D721Med (cell line): Measurements from ENCODE around the gene ACVR1.

Source experiments
- DNase-seq: peaks from one replicate; pipeline ENCODE4 v3.0.0; 2011; ENCODE audit warnings: low spot score; ENCODE audit not compliant: insufficient read length
- FAIRE-seq: peaks from 2 replicates; lab custom pipeline; 2011; peaks lifted over from hg19 to GRCh38; lab: Jason Lieb, UNC
- TF ChIP-seq, protein P1 (sequence below): IDR thresholded peaks from 2 replicates; pipeline ENCODE4 v1.5.1; 2012; ENCODE audit warnings: mild to moderate bottlenecking, control low read depth; ENCODE audit not compliant: insufficient read depth; ENCODE audit errors: missing control alignments

The ACVR1 gene

DNA sequence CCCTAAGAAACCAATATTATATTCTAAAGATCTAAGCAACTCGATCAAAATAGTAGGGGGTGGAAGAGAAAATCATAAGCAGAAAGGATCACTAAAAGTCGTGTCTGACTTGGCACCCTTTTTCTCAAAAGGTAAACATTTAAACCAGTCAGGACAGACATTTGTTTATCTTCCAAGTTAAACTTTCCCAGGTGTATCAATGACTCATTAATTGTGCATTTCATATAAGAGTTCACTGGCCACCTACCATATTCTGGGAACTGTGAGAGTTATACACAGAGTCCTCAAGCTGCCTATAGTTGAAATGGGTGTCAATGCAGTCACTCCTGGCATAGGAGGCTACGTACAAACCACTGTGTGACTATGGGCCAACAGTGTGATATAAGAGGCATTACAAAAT lies 4.8 kb upstream of the ACVR1 start:
- FAIRE-seq: no peak

GRCh38 chr2:157877761-157878400 lies 1.8 kb upstream of the ACVR1 start:
- TF ChIP-seq, protein P1, sequence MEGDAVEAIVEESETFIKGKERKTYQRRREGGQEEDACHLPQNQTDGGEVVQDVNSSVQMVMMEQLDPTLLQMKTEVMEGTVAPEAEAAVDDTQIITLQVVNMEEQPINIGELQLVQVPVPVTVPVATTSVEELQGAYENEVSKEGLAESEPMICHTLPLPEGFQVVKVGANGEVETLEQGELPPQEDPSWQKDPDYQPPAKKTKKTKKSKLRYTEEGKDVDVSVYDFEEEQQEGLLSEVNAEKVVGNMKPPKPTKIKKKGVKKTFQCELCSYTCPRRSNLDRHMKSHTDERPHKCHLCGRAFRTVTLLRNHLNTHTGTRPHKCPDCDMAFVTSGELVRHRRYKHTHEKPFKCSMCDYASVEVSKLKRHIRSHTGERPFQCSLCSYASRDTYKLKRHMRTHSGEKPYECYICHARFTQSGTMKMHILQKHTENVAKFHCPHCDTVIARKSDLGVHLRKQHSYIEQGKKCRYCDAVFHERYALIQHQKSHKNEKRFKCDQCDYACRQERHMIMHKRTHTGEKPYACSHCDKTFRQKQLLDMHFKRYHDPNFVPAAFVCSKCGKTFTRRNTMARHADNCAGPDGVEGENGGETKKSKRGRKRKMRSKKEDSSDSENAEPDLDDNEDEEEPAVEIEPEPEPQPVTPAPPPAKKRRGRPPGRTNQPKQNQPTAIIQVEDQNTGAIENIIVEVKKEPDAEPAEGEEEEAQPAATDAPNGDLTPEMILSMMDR: no peak
- FAIRE-seq: no peak

More for the DNA sequence above, 4.8 kb upstream of the ACVR1 start:
- no peak for DNase-seq
- TF ChIP-seq, protein P1: no peak

DNA sequence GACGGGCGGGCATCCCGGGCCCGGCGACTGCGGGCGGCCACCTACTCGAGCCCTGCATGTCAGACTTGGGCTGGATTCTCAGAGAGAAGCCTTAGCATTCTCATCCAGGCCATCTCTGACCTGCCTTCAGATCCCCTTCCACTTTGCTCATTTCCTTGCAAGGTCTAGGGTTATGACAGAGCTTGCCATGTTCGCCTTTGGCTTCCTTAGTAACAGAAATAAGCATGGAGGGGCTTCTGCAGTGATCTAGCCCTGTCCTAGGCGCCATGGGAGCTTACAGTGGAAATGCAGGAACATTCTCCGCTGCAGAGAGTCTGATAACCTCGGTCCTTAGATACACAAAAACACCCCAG lies 632 bp upstream of the ACVR1 start:
- FAIRE-seq (no peak), DNase-seq (no peak)
- TF ChIP-seq, protein P1: no peak

More at GRCh38 chr2:157877761-157878400, 1.8 kb upstream of the ACVR1 start:
- no peak for DNase-seq

- TF ChIP-seq, protein P1: no peak
- FAIRE-seq (no peak), DNase-seq (no peak)
Observed at GRCh38 chr2:157875641-157876065, 477 bp downstream of the ACVR1 start.

DNA sequence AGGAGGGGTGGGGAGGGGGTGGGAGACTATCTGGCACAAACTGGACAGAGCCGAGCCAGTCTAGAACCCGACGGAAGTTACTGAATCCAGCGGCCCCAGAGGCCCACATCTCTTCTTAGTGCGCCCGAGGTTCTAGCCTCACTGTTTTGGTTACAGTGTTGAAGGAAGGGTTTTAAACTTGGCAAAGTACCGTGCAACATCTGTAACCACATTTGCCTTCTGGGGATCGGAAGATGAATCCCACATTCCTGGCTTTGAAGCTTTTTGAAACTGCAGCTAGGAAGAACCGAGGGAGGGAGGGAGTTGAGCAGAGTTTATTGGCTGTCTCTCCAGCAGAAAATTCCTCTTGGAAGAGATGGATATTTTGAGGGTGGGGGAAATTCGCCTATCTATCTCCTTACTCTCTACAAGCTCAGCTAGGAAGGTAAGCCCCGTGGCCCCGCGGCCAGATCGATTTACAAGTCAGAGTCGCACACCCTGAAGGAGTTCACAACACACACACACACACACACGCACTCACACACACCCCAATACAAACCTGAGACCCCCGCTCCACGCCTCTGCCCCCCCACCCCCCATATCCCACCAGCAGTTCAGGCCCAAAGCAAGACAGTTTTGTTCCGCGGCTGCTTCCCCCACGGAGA lies 1.0 kb downstream of the ACVR1 start:
- DNase-seq (no peak), FAIRE-seq (no peak)
- TF ChIP-seq, protein P1: no peak

GRCh38 chr2:157874348-157874747 lies 1.8 kb downstream of the ACVR1 start:
- TF ChIP-seq, protein P1: no peak
- FAIRE-seq (no peak), DNase-seq (no peak)

- FAIRE-seq (no peak), DNase-seq (no peak)
- TF ChIP-seq, protein P1: no peak
Observed at GRCh38 chr2:157872791-157873190, 3.3 kb downstream of the ACVR1 start.
